SU-DHL-6 (cell line): Measurements from ENCODE around the gene MCM10.

Experiments used
- EZH2phosphoT487 ChIP-seq: fragments of 200-600 bp; sonication (generic), shearing (Covaris generic); conservative IDR thresholded peaks from 2 replicates; pipeline ENCODE4 v1.6.1; 2018; ENCODE audit warnings: mild to moderate bottlenecking, antibody characterized with exemption, low read length, moderate library complexity, mixed read lengths
- TF ChIP-seq, protein P1 (sequence below): fragments of 200-600 bp; sonication (generic); IDR thresholded peaks from one replicate; pipeline ENCODE4 v1.5.1; 2017; ENCODE audit warnings: antibody characterized with exemption, mild to moderate bottlenecking, low read length, moderate library complexity; ENCODE audit not compliant: insufficient read depth, poor library complexity, severe bottlenecking

DNA sequence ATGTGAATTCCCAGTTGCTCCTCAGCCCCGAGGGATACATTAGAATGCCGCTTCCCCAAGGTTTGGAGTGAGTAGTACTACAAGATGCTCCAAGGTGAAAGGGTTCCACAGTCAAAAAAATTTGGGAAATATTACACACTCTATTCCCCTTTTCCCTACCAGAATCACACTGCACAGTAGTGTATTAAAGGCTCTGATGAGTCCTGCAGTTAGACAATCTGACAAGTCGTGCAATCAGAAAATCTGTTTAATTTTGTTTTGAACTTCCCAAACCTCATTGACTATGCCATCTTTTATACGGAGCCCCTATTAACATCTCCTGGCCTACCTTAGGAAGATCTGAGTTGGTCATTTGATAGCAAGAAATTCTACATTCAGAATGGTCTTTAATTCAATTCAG, 86.4 kb downstream of the MCM10 start:
- TF ChIP-seq, protein P1, sequence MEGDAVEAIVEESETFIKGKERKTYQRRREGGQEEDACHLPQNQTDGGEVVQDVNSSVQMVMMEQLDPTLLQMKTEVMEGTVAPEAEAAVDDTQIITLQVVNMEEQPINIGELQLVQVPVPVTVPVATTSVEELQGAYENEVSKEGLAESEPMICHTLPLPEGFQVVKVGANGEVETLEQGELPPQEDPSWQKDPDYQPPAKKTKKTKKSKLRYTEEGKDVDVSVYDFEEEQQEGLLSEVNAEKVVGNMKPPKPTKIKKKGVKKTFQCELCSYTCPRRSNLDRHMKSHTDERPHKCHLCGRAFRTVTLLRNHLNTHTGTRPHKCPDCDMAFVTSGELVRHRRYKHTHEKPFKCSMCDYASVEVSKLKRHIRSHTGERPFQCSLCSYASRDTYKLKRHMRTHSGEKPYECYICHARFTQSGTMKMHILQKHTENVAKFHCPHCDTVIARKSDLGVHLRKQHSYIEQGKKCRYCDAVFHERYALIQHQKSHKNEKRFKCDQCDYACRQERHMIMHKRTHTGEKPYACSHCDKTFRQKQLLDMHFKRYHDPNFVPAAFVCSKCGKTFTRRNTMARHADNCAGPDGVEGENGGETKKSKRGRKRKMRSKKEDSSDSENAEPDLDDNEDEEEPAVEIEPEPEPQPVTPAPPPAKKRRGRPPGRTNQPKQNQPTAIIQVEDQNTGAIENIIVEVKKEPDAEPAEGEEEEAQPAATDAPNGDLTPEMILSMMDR = no peak
- no peak for TF ChIP-seq EZH2phosphoT487
